Mesothelial cell of epicardium (in vitro differentiated cells): ENCODE measurements around the gene CYP4Z1. TPM values are rescaled to one million over a fixed set of nuclear protein-coding genes. Genes with fewer than 3 reads are reported as not detected.
"Not testable (repeated sequence)": the region's sequence is repeated elsewhere in the genome, so short reads cannot be mapped to it uniquely, and the experiment has no call there.

Experiments
- DNase-seq, 2 experiments: peaks; one replicate each; pipeline ENCODE4 v3.0.0; 2021; ENCODE audit warnings: low spot score in 2 of 2; ENCODE audit not compliant: unreplicated experiment in 2 of 2
- H3K27ac Mint-ChIP-seq: 2 replicates; pipeline ENCODE4 v1.8.0; 2021; ENCODE audit warnings: mixed read lengths
- H3K27me3 Mint-ChIP-seq: 2 replicates; pipeline ENCODE4 v1.8.0; 2021; ENCODE audit warnings: low read depth, mixed read lengths
- H3K36me3 Mint-ChIP-seq: 2 replicates; pipeline ENCODE4 v1.8.0; 2021; ENCODE audit warnings: mixed read lengths
- H3K4me1 Mint-ChIP-seq: 2 replicates; pipeline ENCODE4 v1.8.0; 2021; ENCODE audit warnings: mixed read lengths
- H3K4me3 Mint-ChIP-seq: 2 replicates; pipeline ENCODE4 v1.8.0; 2021; ENCODE audit warnings: mild to moderate bottlenecking, moderate library complexity, mixed read lengths
- H3K9me3 Mint-ChIP-seq: 2 replicates; pipeline ENCODE4 v1.8.0; 2021; ENCODE audit warnings: mixed read lengths
- total RNA-seq: library from RNA; stranded (reverse); gene quantifications from 3 replicates; pipeline ENCODE4 v1.2.1, GENCODE V29; 2021
- TF ChIP-seq, protein P1 (sequence below): fragments of 200-600 bp; sonication (generic); IDR thresholded peaks from one replicate; pipeline ENCODE4 v1.5.0; 2021; ENCODE audit warnings: antibody characterized with exemption; ENCODE audit not compliant: unreplicated experiment

Gene CYP4Z1
- total RNA-seq, 1 donor from 2014 or later = not detected

GRCh38 chr1:47147047-47147785 lies 80.2 kb downstream of the CYP4Z1 start:
- Mint-ChIP-seq H3K4me3 (no peak overlapping the region), H3K27me3 (peaks cover 7% of the 10 kb centered on the region), H3K4me1 (no peaks in the 10 kb centered on the region), H3K27ac (no peak overlapping the region), H3K9me3 (peaks cover 6% of the 10 kb centered on the region), H3K36me3 (no peaks in the 10 kb centered on the region)
- TF ChIP-seq, protein P1, sequence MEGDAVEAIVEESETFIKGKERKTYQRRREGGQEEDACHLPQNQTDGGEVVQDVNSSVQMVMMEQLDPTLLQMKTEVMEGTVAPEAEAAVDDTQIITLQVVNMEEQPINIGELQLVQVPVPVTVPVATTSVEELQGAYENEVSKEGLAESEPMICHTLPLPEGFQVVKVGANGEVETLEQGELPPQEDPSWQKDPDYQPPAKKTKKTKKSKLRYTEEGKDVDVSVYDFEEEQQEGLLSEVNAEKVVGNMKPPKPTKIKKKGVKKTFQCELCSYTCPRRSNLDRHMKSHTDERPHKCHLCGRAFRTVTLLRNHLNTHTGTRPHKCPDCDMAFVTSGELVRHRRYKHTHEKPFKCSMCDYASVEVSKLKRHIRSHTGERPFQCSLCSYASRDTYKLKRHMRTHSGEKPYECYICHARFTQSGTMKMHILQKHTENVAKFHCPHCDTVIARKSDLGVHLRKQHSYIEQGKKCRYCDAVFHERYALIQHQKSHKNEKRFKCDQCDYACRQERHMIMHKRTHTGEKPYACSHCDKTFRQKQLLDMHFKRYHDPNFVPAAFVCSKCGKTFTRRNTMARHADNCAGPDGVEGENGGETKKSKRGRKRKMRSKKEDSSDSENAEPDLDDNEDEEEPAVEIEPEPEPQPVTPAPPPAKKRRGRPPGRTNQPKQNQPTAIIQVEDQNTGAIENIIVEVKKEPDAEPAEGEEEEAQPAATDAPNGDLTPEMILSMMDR = no peak
- DNase-seq = no peak

GRCh38 chr1:47149162-47149561 lies 82.1 kb downstream of the CYP4Z1 start:
- not testable (repeated sequence) for H3K4me1 Mint-ChIP-seq, H3K27me3 Mint-ChIP-seq, H3K9me3 Mint-ChIP-seq, H3K27ac Mint-ChIP-seq, H3K36me3 Mint-ChIP-seq, H3K4me3 Mint-ChIP-seq, DNase-seq

GRCh38 chr1:47156457-47156856 lies 89.4 kb downstream of the CYP4Z1 start:
- H3K4me3 Mint-ChIP-seq, H3K4me1 Mint-ChIP-seq, DNase-seq, H3K36me3 Mint-ChIP-seq, H3K27ac Mint-ChIP-seq: not testable (repeated sequence)
- Mint-ChIP-seq H3K9me3 (peaks cover 28% of the 10 kb centered on the region), H3K27me3 (peaks cover 14% of the 10 kb centered on the region)

- not testable (repeated sequence) for H3K4me1 Mint-ChIP-seq, H3K4me3 Mint-ChIP-seq, DNase-seq, H3K27ac Mint-ChIP-seq, H3K36me3 Mint-ChIP-seq
- H3K27me3 Mint-ChIP-seq = peaks cover 18% of the 10 kb centered on the region
- H3K9me3 Mint-ChIP-seq = peaks cover 28% of the 10 kb centered on the region
Measured at GRCh38 chr1:47157957-47158356, 90.9 kb downstream of the CYP4Z1 start.

GRCh38 chr1:47160716-47161115 lies 93.7 kb downstream of the CYP4Z1 start:
- TF ChIP-seq, protein P1 = no peak
- Mint-ChIP-seq H3K4me1 (no peaks in the 10 kb centered on the region), H3K4me3 (no peak overlapping the region), H3K9me3 (peaks cover 18% of the 10 kb centered on the region), H3K27me3 (peaks cover 12% of the 10 kb centered on the region), H3K36me3 (no peaks in the 10 kb centered on the region), H3K27ac (no peak overlapping the region)
- DNase-seq = no peak

- Mint-ChIP-seq H3K4me1 (no peaks in the 10 kb centered on the region), H3K9me3 (peaks cover 11% of the 10 kb centered on the region), H3K27ac (no peak overlapping the region), H3K4me3 (no peak overlapping the region), H3K27me3 (peaks cover 12% of the 10 kb centered on the region), H3K36me3 (no peaks in the 10 kb centered on the region)
- TF ChIP-seq, protein P1 = no peak
- no peak for DNase-seq
Measured at GRCh38 chr1:47161298-47162040, 94.4 kb downstream of the CYP4Z1 start.

GRCh38 chr1:47164552-47164951 lies 97.5 kb downstream of the CYP4Z1 start:
- TF ChIP-seq, protein P1 = no peak
- Mint-ChIP-seq H3K4me3 (no peak overlapping the region), H3K9me3 (peaks cover 16% of the 10 kb centered on the region), H3K27ac (no peak overlapping the region), H3K27me3 (peaks cover 9% of the 10 kb centered on the region), H3K4me1 (no peaks in the 10 kb centered on the region), H3K36me3 (no peaks in the 10 kb centered on the region)
- DNase-seq = no peak
